Measurements from ENCODE around the gene AOPEP. TPM values are rescaled to one million over a fixed set of nuclear protein-coding genes. Genes with fewer than 3 reads are reported as not detected.
"Not testable (repeated sequence)": the region's sequence is repeated elsewhere in the genome, so short reads cannot be mapped to it uniquely, and the experiment has no call there.

The AOPEP gene
- polyA plus RNA-seq, 3 donors, result 56.6 to 63.4 (median 60.7) TPM

GRCh38 chr9:95005278-95006143 lies 279.0 kb downstream of the AOPEP start:
- no peak for DNase-seq (ENCODE audit: extremely low read depth in 1 of 11, low read depth in 9 of 11, low spot score in 4 of 11)

GRCh38 chr9:95007226-95007869 lies 280.8 kb downstream of the AOPEP start:
- DNase-seq (ENCODE audit: extremely low read depth in 1 of 11, low read depth in 9 of 11, low spot score in 4 of 11), result no peak

DNA sequence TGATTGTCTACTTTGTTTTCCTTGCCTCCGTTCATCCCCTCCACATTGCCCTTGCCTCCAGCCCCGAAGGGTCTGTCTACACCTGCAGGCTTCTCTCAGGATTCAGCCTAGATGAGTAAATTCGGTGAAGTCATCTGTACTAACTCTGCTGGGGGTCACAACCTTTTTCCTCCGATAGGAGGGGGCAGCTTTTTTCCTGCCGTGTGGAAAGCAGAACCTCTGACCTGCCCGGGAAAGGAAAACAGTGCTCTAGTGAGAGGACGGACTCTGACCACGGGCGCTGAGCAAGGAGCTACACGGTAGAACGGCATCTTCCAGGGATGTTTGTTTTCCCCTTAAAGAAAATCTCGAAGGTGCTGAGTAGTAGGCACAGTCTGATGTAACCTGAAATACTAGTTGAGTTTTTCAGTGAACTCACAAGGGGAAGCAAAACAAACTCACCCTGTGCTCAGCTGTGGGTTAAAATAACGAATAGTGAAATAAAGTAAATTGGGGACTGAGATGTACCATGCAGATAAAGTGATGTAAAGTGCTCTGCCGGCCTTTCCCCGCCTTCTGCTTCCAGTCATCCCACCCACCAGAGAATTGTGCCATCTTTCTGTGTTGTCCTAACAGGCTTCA lies 281.8 kb downstream of the AOPEP start:
- no peak for DNase-seq (ENCODE audit: extremely low read depth in 1 of 11, low read depth in 9 of 11, low spot score in 4 of 11)

DNA sequence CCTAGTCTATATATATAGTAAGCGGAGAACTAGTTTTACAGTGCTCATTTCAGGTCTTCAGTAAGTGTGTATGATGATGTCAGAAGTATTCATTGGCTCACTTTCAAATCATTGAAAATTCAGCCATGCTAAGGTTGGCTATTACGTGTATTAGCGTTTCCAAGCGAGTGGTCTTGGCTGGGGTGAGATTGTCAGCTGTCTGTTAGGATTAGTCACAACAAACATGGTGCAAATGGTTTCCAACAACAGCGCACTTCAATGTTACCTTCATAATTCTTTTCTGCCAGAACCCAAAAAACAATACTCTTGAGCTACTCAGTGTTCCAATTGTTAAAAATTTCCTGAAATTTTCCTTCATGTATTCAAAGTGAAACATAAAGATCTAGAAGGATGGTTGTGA lies 283.0 kb downstream of the AOPEP start:
- DNase-seq (ENCODE audit: extremely low read depth in 1 of 11, low read depth in 9 of 11, low spot score in 4 of 11), result no peak

GRCh38 chr9:95010431-95010838 lies 283.9 kb downstream of the AOPEP start:
- no peak for DNase-seq (ENCODE audit: extremely low read depth in 1 of 11, low read depth in 9 of 11, low spot score in 4 of 11)

DNA sequence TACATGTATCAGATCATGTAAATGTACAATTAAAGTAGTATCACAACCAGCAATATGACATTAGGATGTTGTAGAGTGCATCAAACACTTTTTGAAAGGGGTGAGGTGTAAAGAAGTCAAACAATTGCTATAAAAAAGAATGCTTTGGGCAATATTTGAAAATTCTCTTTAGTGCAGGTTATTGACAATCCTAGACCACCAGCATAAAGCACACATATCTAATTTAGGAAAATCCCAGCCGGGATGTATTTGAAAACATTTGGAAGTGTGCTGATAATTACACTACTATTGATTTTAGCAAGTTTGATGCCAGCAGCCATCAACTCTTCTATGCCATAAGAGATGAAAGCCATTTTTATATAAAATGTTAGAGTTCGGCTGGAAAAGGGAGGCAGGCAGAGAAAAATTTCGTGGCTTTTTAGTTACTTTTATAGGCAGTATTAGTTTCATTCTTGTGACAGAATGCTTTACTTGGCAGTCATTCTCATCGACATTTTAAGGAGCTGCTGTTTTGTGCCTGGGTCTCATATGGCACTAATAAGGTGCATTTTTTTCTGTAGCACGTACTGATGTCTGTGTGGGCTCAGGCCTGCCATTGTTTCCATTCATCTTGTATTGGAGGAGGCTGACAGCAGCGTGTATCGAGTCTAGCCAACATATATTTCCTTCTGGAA lies 285.7 kb downstream of the AOPEP start:
- DNase-seq (ENCODE audit: extremely low read depth in 1 of 11, low read depth in 9 of 11, low spot score in 4 of 11), result no peak

GRCh38 chr9:95012902-95013301 lies 286.4 kb downstream of the AOPEP start:
- no peak for DNase-seq (ENCODE audit: extremely low read depth in 1 of 11, low read depth in 9 of 11, low spot score in 4 of 11)

DNA sequence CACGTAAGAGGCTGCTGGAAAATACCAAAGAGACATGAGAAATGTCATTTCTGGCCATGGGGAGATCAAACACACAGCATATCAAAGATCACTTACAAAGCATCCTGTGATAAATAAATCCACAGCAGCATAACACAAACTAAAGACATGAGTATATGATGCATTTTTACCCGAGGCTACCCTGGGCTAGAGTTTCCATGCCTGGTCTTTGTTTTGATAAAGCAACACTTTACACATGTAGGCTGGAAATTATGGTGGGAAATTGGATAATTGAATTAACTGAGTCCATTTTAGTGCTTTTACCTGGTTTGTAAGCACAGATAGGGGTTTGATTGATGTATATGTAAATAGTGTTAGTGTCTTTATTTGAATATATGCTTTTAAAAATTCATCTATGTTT lies 288.4 kb downstream of the AOPEP start:
- DNase-seq (ENCODE audit: extremely low read depth in 1 of 11, low read depth in 9 of 11, low spot score in 4 of 11), result no peak

DNA sequence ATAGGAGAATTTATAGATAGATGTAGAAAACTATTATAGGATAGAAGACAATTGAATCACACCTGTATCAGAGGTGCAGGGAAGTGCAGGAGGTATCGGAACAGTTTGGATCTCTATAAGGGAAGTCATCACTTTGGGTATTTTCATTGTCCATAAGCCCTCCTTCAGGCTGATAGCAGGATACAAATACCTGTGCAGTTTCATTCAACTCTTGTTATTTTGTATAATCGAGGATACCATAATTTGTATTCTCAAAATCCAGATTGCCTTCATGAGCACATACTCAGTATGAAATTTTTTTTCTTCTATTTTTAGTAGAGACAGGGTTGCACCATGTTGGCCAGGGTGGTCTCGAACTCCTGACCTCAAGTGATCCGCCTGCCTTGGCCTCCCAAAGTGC lies 289.1 kb downstream of the AOPEP start:
- no peak for DNase-seq (ENCODE audit: extremely low read depth in 1 of 11, low read depth in 9 of 11, low spot score in 4 of 11)

DNA sequence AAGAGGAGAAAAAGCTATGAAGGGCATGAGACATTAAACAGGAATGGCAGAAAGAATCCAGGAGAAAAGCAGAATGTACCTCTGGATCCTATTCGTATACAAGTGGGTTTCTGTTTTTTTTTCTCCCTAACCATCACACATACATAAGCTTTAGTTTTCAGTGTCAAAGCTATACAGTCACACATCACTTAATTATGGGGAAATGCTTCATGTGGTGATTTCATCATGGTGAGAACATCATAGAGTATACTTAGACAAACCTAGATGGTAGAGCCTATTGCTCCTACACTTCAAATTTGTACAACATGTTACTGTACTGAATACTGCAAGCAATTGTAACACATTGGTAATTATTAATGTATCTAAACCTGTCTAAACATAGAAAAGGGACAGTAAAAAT lies 290.6 kb downstream of the AOPEP start:
- no peak for DNase-seq (ENCODE audit: extremely low read depth in 1 of 11, low read depth in 9 of 11, low spot score in 4 of 11)

GRCh38 chr9:95017661-95018060 lies 291.2 kb downstream of the AOPEP start:
- no peak for DNase-seq (ENCODE audit: extremely low read depth in 1 of 11, low read depth in 9 of 11, low spot score in 4 of 11)

DNA sequence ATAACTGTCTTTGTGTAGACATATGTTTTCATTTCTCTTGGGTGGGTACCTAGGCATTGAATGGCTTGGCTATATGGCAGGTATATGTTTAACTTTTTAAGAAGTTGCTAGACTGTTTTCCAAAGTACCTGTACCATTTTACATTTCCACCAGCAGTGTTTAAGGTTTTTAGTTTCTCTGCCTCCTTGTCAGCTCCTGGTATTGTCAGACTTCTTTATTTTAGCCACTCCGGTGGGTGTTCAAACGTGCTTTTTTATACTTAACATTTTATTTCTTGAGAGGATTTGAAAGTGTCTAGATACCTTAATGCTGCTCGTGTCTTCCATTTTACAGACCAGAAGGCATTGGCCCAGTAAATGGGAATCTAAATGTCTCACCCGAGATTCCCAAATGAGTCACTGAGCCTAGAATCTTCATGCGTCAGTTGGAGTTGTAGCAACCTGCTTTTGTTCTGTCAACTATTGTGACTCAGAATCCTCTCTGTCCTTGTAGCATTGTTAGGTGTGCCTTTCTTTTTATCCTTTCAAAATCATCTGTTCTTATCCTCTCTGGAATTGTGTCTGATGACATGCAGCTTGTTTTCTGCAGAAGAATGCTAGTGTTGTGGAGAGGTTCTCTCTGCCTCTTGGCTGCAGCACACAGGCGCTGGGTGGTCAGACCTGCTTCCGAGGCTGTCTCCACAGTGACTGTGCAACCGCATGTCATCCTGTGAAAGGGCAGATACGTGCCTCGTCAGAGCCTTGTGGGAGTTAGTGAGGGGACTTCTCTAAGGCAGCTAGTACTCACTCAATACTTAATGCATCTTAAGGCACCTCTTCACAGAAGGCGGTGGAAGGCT lies 291.8 kb downstream of the AOPEP start:
- DNase-seq (ENCODE audit: extremely low read depth in 1 of 11, low read depth in 9 of 11, low spot score in 4 of 11), result no peak

- not testable (repeated sequence) for DNase-seq (ENCODE audit: extremely low read depth in 1 of 11, low read depth in 9 of 11, low spot score in 4 of 11)
Measured at GRCh38 chr9:95020644-95021043, 294.1 kb downstream of the AOPEP start.

DNA sequence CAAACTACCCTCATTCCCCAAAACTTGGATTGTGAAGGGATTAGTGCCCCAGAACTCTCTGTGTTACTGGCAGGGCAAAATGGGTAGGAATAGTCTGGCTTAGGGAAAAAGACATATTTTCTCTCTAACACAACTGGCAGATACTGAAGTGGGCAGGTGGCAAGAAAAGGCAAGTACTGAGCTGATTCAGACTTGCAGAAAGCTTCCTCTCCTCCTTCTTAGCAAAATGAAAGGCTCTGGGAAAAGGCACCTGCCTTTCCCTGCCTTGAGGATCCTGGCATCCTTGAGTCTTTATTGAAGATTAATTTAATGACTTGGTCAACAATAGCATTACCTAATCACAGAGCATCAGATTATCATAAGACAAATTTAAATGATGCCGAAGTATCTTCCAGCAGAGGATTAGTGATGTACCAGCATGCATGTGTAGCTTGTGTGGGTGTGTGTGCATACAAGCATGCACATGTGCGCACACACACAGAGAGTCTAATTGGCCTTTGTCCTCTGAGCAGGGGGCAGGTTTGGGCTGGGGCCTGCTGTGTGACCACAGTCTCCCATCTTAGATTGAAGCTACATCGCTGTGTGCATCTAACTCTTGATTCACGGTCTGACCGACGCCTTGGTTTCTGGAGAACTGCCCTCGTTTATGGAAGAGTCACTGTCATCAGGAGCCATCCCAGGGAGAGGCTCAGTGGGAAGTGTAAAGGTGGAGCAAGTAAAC lies 294.8 kb downstream of the AOPEP start:
- DNase-seq (ENCODE audit: extremely low read depth in 1 of 11, low read depth in 9 of 11, low spot score in 4 of 11), result no peak

DNA sequence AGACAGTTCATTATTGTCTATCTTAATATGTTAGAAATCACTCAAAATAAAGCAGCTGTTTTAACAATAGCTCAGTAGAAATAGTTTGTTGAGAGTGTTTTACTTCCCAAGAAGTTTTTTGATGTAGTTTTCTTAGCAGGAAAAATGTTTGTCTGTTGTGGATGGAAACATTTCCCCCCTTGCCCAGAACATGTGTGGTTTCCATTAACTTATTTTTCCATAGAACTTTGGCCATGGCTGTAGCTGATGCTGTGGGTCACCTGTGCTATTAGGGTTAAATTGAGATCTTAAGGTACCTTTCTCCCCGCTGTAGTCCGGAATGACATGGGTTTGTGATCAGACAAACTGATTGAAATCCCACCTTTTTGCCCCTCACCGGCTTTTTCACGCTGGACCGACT lies 296.2 kb downstream of the AOPEP start:
- no peak for DNase-seq (ENCODE audit: extremely low read depth in 1 of 11, low read depth in 9 of 11, low spot score in 4 of 11)

DNA sequence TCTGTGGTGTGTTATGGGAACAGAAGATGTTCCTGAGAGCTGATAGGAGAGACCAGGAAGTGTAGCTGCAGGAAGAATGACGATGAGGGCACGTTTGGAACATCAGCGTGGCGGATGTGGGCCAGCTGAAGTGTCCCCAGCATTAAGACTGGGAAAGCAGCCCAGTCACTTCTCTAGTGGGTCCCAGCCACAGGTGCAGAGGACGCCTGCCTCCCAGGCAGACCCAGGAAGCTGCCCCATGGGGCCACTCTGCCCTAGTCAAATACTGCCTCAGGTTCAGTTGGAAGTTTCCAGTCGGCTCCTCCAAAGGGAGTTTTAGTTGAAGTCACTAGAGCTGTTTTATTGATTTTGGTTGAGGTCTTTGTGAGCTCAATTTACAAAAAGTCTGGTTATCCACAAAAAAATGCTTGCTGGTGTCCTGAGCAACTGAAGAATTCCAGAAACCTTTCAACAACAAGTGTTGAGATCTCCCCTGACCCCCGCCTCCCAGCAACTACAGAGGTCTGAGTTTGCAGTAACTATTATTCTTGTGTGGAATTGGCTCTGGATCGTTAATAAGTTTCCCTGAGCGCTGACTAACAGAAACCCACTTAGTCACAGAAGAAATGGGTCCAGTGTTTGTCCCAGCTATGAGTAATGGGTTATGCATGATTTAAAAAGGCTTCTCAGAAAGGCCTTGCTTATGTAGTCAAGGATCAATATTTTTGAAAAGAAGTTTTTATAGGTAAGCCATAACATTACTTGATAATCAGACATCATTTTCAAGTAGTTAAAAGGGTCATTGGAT lies 296.9 kb downstream of the AOPEP start:
- DNase-seq (ENCODE audit: extremely low read depth in 1 of 11, low read depth in 9 of 11, low spot score in 4 of 11), result no peak

DNA sequence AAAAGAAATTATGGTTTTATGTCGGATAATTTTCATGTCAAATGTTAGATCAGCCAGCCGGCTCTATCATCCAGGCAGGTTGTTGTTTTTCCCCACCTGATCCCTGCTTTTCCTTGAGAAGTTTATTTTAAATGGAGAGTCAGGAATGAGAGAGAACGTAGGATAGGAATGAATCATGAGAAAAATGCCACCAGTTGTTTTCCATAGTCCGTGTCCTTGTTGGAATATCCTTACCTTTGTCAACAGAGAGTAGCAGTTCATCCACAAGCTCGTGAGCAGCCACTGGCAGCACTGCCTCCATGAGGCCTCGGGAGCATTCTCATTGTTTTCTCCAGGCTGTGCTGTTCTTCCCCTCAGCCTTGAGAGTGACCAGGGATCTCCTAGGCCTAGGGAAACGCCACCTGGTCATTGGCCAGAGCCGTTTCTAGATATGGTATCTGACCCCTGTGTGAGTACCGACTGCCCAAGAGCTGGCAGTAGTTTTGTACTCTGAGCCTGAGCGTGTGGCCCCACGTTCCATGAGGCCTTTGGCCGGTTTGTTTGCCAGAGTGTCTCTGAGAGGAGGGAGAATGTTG lies 297.7 kb downstream of the AOPEP start:
- DNase-seq (ENCODE audit: extremely low read depth in 1 of 11, low read depth in 9 of 11, low spot score in 4 of 11), result no peak
